ENCODE results near the gene BMPER. TPM values are rescaled to one million over a fixed set of nuclear protein-coding genes. Genes with fewer than 3 reads are reported as not detected.

The BMPER gene
- total RNA-seq, 4 donors from 2014 or later: 3.1 to 6.1 (median 3.9) TPM

DNA sequence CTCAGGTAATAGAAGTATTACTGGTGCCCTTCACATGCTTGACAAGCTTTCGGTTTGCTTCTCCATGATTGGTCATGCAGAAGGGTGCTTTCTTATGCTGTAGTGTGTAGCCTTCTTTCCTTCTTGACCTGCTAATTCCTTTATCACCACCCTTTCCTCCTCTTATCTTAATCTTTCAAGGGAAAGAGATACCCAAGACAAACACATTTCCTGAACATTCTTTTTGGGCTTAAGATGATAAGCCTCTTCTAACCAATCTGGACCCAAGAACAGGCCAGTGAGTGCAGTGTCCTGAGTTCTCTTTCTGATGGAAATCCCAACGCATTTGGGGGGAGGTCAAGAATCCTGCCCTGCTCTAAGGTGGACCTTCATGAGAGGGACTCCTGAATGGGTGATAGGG is 33.8 kb downstream of the BMPER start:
- TF ChIP-seq, protein P1, sequence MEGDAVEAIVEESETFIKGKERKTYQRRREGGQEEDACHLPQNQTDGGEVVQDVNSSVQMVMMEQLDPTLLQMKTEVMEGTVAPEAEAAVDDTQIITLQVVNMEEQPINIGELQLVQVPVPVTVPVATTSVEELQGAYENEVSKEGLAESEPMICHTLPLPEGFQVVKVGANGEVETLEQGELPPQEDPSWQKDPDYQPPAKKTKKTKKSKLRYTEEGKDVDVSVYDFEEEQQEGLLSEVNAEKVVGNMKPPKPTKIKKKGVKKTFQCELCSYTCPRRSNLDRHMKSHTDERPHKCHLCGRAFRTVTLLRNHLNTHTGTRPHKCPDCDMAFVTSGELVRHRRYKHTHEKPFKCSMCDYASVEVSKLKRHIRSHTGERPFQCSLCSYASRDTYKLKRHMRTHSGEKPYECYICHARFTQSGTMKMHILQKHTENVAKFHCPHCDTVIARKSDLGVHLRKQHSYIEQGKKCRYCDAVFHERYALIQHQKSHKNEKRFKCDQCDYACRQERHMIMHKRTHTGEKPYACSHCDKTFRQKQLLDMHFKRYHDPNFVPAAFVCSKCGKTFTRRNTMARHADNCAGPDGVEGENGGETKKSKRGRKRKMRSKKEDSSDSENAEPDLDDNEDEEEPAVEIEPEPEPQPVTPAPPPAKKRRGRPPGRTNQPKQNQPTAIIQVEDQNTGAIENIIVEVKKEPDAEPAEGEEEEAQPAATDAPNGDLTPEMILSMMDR (IDR thresholded peaks at IDR 0.05; ENCODE audit: low read depth): no peak

DNA sequence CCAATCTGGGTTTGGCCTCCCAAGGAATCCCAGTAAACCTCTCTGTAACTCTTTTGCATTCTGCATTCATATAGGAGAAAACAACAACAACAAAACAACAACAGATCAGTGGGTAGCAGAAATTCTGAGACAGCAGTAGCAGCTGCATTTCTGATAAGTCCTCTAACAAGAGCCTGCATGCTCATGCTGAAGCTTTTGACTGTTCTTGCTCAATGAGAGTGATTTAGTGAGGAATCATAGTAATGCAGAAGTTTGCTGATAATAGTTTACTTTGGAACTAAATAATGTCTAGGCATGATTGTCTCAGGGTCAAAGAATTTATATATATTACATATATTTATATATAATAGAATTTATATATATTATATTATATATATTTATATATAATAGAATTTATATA is 35.2 kb downstream of the BMPER start:
- TF ChIP-seq, protein P1 (IDR thresholded peaks at IDR 0.05; ENCODE audit: low read depth): no peak

GRCh38 chr7:33941418-33941817 is 36.1 kb downstream of the BMPER start:
- TF ChIP-seq, protein P1 (IDR thresholded peaks at IDR 0.05; ENCODE audit: low read depth): no peak

GRCh38 chr7:33946094-33946699 is 40.9 kb downstream of the BMPER start:
- TF ChIP-seq, protein P1 (IDR thresholded peaks at IDR 0.05; ENCODE audit: low read depth): no peak

GRCh38 chr7:33950047-33950714 is 44.8 kb downstream of the BMPER start:
- TF ChIP-seq, protein P1 (IDR thresholded peaks at IDR 0.05; ENCODE audit: low read depth): no peak

DNA sequence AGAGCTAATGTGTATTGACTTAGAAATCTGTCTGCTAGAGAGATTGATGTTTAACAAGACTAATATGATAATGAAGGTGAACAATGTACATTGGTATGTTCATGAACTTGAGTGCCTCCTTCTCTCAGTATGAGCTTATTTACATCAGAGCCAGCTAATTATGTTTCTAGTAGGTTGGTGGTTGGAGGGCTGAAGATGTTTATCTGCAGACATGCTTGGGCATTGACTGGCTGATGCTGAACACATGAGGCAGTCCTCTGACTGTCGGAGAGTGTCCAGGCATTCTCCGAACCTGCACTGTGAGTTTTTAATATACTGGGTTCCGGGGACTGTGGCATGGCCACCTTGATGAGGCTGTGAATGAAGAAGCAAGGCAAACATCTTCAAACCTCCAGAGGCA is 47.5 kb downstream of the BMPER start:
- TF ChIP-seq, protein P1 (IDR thresholded peaks at IDR 0.05; ENCODE audit: low read depth): no peak

- TF ChIP-seq, protein P1 (IDR thresholded peaks at IDR 0.05; ENCODE audit: low read depth): no peak
Measured at GRCh38 chr7:33958104-33958503, 52.8 kb downstream of the BMPER start.

Data from subcutaneous adipose tissue (tissue), 4 donors.